Activated CD4-positive, CD25-positive, alpha-beta regulatory T cell treated with anti-CD3 and anti-CD28 coated beads, Interleukin-2, amount 50 U/mL, for 72 hours (primary cell): ENCODE data around the gene ERCC6.

Source experiments
- DNase-seq: peaks from one replicate; pipeline ENCODE4 v3.0.0; 2021

ERCC6 gene

GRCh38 chr10:49508654-49509053 is 30.3 kb downstream of the ERCC6 start:
- DNase-seq, result no peak

- DNase-seq, result no peak
These were observed 30.7 kb downstream of the ERCC6 start for GRCh38 chr10:49508249-49508648.

GRCh38 chr10:49505589-49505988 is 33.3 kb downstream of the ERCC6 start:
- no peak for DNase-seq

GRCh38 chr10:49505076-49505475 is 33.8 kb downstream of the ERCC6 start:
- DNase-seq, result no peak

- DNase-seq, result no peak
These were observed 34.4 kb downstream of the ERCC6 start for GRCh38 chr10:49504528-49504927.

GRCh38 chr10:49502358-49502757 is 36.6 kb downstream of the ERCC6 start:
- DNase-seq, result no peak

- DNase-seq, result no peak
These were observed 38.5 kb downstream of the ERCC6 start for GRCh38 chr10:49500412-49500811.

GRCh38 chr10:49499305-49499851 is 39.5 kb downstream of the ERCC6 start:
- DNase-seq, result no peak

GRCh38 chr10:49498425-49498824 is 40.5 kb downstream of the ERCC6 start:
- DNase-seq, result no peak

GRCh38 chr10:49497358-49497757 is 41.6 kb downstream of the ERCC6 start:
- DNase-seq, result no peak

- no peak for DNase-seq
These were observed 50.7 kb downstream of the ERCC6 start for GRCh38 chr10:49488056-49488717.

GRCh38 chr10:49486738-49487137 is 52.2 kb downstream of the ERCC6 start:
- DNase-seq, result no peak

GRCh38 chr10:49486009-49486408 is 52.9 kb downstream of the ERCC6 start:
- DNase-seq, result no peak

- no peak for DNase-seq
These were observed 54.3 kb downstream of the ERCC6 start for GRCh38 chr10:49484486-49485235.

GRCh38 chr10:49478819-49479218 is 60.1 kb downstream of the ERCC6 start:
- DNase-seq, result no peak

- DNase-seq, result no peak
These were observed 64.0 kb downstream of the ERCC6 start for GRCh38 chr10:49474901-49475300.

- no peak for DNase-seq
These were observed 67.4 kb downstream of the ERCC6 start for GRCh38 chr10:49471532-49471931.

GRCh38 chr10:49465736-49466135 is 73.2 kb downstream of the ERCC6 start:
- DNase-seq, result no peak
